SU-DHL-6 (cell line): ENCODE measurements around the gene ARID3B.

ENCODE experiments used
- EZH2phosphoT487 ChIP-seq: fragments of 200-600 bp; sonication (generic), shearing (Covaris generic); conservative IDR thresholded peaks from 2 replicates; pipeline ENCODE4 v1.6.1; 2018; ENCODE audit warnings: mild to moderate bottlenecking, antibody characterized with exemption, low read length, moderate library complexity, mixed read lengths
- TF ChIP-seq, protein P1 (sequence below): fragments of 200-600 bp; sonication (generic); IDR thresholded peaks from one replicate; pipeline ENCODE4 v1.5.1; 2017; ENCODE audit warnings: antibody characterized with exemption, mild to moderate bottlenecking, low read length, moderate library complexity; ENCODE audit not compliant: insufficient read depth, poor library complexity, severe bottlenecking

GRCh38 chr15:74589826-74590225 lies 48.8 kb downstream of the ARID3B start:
- TF ChIP-seq, protein P1, sequence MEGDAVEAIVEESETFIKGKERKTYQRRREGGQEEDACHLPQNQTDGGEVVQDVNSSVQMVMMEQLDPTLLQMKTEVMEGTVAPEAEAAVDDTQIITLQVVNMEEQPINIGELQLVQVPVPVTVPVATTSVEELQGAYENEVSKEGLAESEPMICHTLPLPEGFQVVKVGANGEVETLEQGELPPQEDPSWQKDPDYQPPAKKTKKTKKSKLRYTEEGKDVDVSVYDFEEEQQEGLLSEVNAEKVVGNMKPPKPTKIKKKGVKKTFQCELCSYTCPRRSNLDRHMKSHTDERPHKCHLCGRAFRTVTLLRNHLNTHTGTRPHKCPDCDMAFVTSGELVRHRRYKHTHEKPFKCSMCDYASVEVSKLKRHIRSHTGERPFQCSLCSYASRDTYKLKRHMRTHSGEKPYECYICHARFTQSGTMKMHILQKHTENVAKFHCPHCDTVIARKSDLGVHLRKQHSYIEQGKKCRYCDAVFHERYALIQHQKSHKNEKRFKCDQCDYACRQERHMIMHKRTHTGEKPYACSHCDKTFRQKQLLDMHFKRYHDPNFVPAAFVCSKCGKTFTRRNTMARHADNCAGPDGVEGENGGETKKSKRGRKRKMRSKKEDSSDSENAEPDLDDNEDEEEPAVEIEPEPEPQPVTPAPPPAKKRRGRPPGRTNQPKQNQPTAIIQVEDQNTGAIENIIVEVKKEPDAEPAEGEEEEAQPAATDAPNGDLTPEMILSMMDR, result no peak
- no peak for TF ChIP-seq EZH2phosphoT487
